ENCODE results near the gene EGFLAM. TPM values are rescaled to one million over a fixed set of nuclear protein-coding genes. Genes with fewer than 3 reads are reported as not detected.

The EGFLAM gene
- total and polyA plus RNA-seq, 2 donors (not counting 1 experiment from before 2014, with no cell fraction given), result 0.33 to 20.0 TPM

DNA sequence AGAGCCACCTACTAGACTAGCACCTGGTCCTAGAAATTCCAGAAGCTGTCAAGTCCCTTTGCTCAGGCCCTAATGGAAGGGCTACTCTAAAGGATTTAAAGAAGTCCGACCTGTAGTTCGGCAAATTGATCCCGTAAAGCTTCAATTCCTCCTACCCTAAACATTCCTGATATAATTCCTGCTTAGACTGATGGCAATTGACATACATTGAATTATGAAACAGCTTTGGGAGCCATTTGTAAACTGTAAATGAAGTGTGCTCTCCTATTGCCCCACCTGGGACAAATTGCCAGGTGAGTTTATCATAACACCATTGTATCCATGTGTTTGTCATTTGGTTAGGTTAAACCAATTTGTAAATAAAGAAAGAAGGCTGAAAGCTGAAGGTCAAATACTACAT lies 104.4 kb downstream of the EGFLAM start:
- H3K79me2 ChIP-seq (ENCODE audit: control insufficient read depth, insufficient read depth, low read length), result no peaks in the 10 kb centered on the region
- no peak overlapping the region for H3K9ac ChIP-seq (ENCODE audit: insufficient read depth, low read length)
- no peak for DNase-seq (ENCODE audit: low read depth in 2 of 2)
- H2AFZ ChIP-seq (ENCODE audit: low read length), result no peak overlapping the region
- H4K20me1 ChIP-seq (ENCODE audit: control insufficient read depth, extremely low read depth, insufficient read depth, low read length), result no peaks in the 10 kb centered on the region
- no peak overlapping the region for H3K27ac ChIP-seq (ENCODE audit: insufficient read depth, low read length)
- H3K4me2 ChIP-seq (ENCODE audit: extremely low read depth, insufficient read depth, low read length), result no peak overlapping the region
- no peak overlapping the region for H3K4me3 ChIP-seq (replicated peaks in 1 of 4; ENCODE audit: control extremely low read depth in 1 of 4, insufficient read depth in 1 of 4, low read depth in 3 of 4, low read length in 4 of 4)
- TF ChIP-seq EZH2 (IDR thresholded peaks at IDR 0.05; ENCODE audit: low read length, missing control alignments), result no peak
- TF ChIP-seq, protein P1, sequence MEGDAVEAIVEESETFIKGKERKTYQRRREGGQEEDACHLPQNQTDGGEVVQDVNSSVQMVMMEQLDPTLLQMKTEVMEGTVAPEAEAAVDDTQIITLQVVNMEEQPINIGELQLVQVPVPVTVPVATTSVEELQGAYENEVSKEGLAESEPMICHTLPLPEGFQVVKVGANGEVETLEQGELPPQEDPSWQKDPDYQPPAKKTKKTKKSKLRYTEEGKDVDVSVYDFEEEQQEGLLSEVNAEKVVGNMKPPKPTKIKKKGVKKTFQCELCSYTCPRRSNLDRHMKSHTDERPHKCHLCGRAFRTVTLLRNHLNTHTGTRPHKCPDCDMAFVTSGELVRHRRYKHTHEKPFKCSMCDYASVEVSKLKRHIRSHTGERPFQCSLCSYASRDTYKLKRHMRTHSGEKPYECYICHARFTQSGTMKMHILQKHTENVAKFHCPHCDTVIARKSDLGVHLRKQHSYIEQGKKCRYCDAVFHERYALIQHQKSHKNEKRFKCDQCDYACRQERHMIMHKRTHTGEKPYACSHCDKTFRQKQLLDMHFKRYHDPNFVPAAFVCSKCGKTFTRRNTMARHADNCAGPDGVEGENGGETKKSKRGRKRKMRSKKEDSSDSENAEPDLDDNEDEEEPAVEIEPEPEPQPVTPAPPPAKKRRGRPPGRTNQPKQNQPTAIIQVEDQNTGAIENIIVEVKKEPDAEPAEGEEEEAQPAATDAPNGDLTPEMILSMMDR (conservative IDR thresholded peaks at IDR 0.05 in 1 of 2, IDR thresholded peaks at IDR 0.05 in 1 of 2; ENCODE audit: low read depth in 1 of 2, low read length in 2 of 2), result no peak
- peaks cover 7% of the 10 kb centered on the region for H3K27me3 ChIP-seq (ENCODE audit: control insufficient read depth, insufficient read depth, low read length)
- H3K9me3 ChIP-seq (ENCODE audit: control insufficient read depth, insufficient read depth, low read depth, low read length), result no peaks in the 10 kb centered on the region
- H3K36me3 ChIP-seq (ENCODE audit: control insufficient read depth, insufficient read depth, low read length), result no peaks in the 10 kb centered on the region
- H3K4me1 ChIP-seq (ENCODE audit: control insufficient read depth, extremely low read depth, insufficient read depth, low read length), result no peaks in the 10 kb centered on the region

- peaks cover 7% of the 10 kb centered on the region for H3K27me3 ChIP-seq (ENCODE audit: control insufficient read depth, insufficient read depth, low read length)
- no peaks in the 10 kb centered on the region for H4K20me1 ChIP-seq (ENCODE audit: control insufficient read depth, extremely low read depth, insufficient read depth, low read length)
- no peaks in the 10 kb centered on the region for H3K9me3 ChIP-seq (ENCODE audit: control insufficient read depth, insufficient read depth, low read depth, low read length)
- H3K9ac ChIP-seq (ENCODE audit: insufficient read depth, low read length), result no peak overlapping the region
- H3K4me2 ChIP-seq (ENCODE audit: extremely low read depth, insufficient read depth, low read length), result no peak overlapping the region
- DNase-seq (ENCODE audit: low read depth in 2 of 2), result no peak
- H2AFZ ChIP-seq (ENCODE audit: low read length), result no peak overlapping the region
- no peaks in the 10 kb centered on the region for H3K36me3 ChIP-seq (ENCODE audit: control insufficient read depth, insufficient read depth, low read length)
- H3K4me1 ChIP-seq (ENCODE audit: control insufficient read depth, extremely low read depth, insufficient read depth, low read length), result no peaks in the 10 kb centered on the region
- no peak overlapping the region for H3K4me3 ChIP-seq (replicated peaks in 1 of 4; ENCODE audit: control extremely low read depth in 1 of 4, insufficient read depth in 1 of 4, low read depth in 3 of 4, low read length in 4 of 4)
- H3K79me2 ChIP-seq (ENCODE audit: control insufficient read depth, insufficient read depth, low read length), result no peaks in the 10 kb centered on the region
- TF ChIP-seq, protein P1 (conservative IDR thresholded peaks at IDR 0.05 in 1 of 2, IDR thresholded peaks at IDR 0.05 in 1 of 2; ENCODE audit: low read depth in 1 of 2, low read length in 2 of 2), result no peak
- TF ChIP-seq EZH2 (IDR thresholded peaks at IDR 0.05; ENCODE audit: low read length, missing control alignments), result no peak
- no peak overlapping the region for H3K27ac ChIP-seq (ENCODE audit: insufficient read depth, low read length)
Measured at GRCh38 chr5:38364825-38365224, 106.5 kb downstream of the EGFLAM start.

DNA sequence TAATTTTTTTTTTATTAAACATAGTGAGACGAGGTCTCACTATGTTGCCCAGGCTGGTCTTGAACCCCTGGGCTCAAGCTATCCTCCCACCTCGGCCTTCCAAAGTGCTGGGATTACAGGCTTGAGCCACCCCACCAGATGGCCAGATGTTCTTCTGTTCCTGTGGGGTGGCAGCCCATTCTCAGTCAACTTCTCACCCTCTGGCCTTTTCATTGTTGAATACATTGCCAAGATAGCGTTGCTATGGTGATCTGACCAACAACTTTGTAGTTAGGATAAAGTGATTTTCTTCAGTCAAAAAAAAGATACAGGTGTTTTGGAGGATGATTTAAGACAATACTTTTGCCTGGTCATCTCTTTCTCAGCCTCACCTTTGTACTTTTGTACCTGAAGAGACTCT lies 109.1 kb downstream of the EGFLAM start:
- Histone ChIP-seq H3K9me3 (ENCODE audit: control insufficient read depth, insufficient read depth, low read depth, low read length) (no peaks in the 10 kb centered on the region), H2AFZ (ENCODE audit: low read length) (no peak overlapping the region), H3K9ac (ENCODE audit: insufficient read depth, low read length) (no peak overlapping the region), H3K4me1 (ENCODE audit: control insufficient read depth, extremely low read depth, insufficient read depth, low read length) (peaks cover 2% of the 10 kb centered on the region), H3K4me3 (replicated peaks in 1 of 4; ENCODE audit: control extremely low read depth in 1 of 4, insufficient read depth in 1 of 4, low read depth in 3 of 4, low read length in 4 of 4) (no peak overlapping the region), H3K36me3 (ENCODE audit: control insufficient read depth, insufficient read depth, low read length) (no peaks in the 10 kb centered on the region), H3K4me2 (ENCODE audit: extremely low read depth, insufficient read depth, low read length) (no peak overlapping the region), H4K20me1 (ENCODE audit: control insufficient read depth, extremely low read depth, insufficient read depth, low read length) (no peaks in the 10 kb centered on the region), H3K27me3 (ENCODE audit: control insufficient read depth, insufficient read depth, low read length) (peaks cover 7% of the 10 kb centered on the region), H3K27ac (ENCODE audit: insufficient read depth, low read length) (no peak overlapping the region), H3K79me2 (ENCODE audit: control insufficient read depth, insufficient read depth, low read length) (no peaks in the 10 kb centered on the region)
- DNase-seq (ENCODE audit: low read depth in 2 of 2), result no peak
- TF ChIP-seq, protein P1 (conservative IDR thresholded peaks at IDR 0.05 in 1 of 2, IDR thresholded peaks at IDR 0.05 in 1 of 2; ENCODE audit: low read depth in 1 of 2, low read length in 2 of 2), result no peak
- no peak for TF ChIP-seq EZH2 (IDR thresholded peaks at IDR 0.05; ENCODE audit: low read length, missing control alignments)

Data from fibroblast of lung (primary cell).